Astrocyte (in vitro differentiated cells and primary cell): ENCODE measurements around the gene PSMA7. TPM values are rescaled to one million over a fixed set of nuclear protein-coding genes. Genes with fewer than 3 reads are reported as not detected.
A peak's percentile ranks its signal among the peaks of the same experiment; 100 is the strongest.

Experiments
- DNase-seq: peaks from one replicate; pipeline ENCODE4 v3.0.0-alpha.2; 2010; ENCODE audit warnings: low read depth
- FAIRE-seq: peaks from 2 replicates; lab custom pipeline; 2011; peaks lifted over from hg19 to GRCh38; lab: Jason Lieb, UNC
- H2AFZ ChIP-seq: 2 replicates; pipeline ENCODE4 v1.6.0; 2012; ENCODE audit warnings: low read depth, low read length, inconsistent platforms
- H3K27ac ChIP-seq: 2 replicates; pipeline ENCODE4 v1.5.1; 2011; ENCODE audit warnings: low read depth, low read length, inconsistent platforms
- H3K27me3 ChIP-seq: 2 replicates; pipeline ENCODE4 v1.6.0; 2011; ENCODE audit warnings: low read length, inconsistent platforms; ENCODE audit not compliant: insufficient read depth
- H3K36me3 ChIP-seq: 2 replicates; pipeline ENCODE4 v1.5.1; 2011; ENCODE audit warnings: low read length, inconsistent platforms; ENCODE audit not compliant: insufficient read depth
- H3K4me1 ChIP-seq: 2 replicates; pipeline ENCODE4 v1.5.1; 2011; ENCODE audit warnings: low read length, inconsistent platforms; ENCODE audit not compliant: insufficient read depth
- H3K4me2 ChIP-seq: 2 replicates; pipeline ENCODE4 v1.6.0; 2012; ENCODE audit warnings: low read length, inconsistent platforms
- H3K4me3 ChIP-seq: 2 replicates; pipeline ENCODE4 v1.5.1; 2011; ENCODE audit warnings: low read depth, mild to moderate bottlenecking, low read length, inconsistent platforms; ENCODE audit not compliant: insufficient read depth
- H3K79me2 ChIP-seq: 2 replicates; pipeline ENCODE4 v1.6.0; 2012; ENCODE audit warnings: mild to moderate bottlenecking, low read length, inconsistent platforms; ENCODE audit not compliant: insufficient read depth
- H3K9ac ChIP-seq: 2 replicates; pipeline ENCODE4 v1.6.0; 2012; ENCODE audit warnings: mild to moderate bottlenecking, low read length, inconsistent platforms
- H3K9me3 ChIP-seq: 2 replicates; pipeline ENCODE4 v1.5.1; 2012; ENCODE audit warnings: low read depth, mild to moderate bottlenecking, low read length, inconsistent platforms; ENCODE audit not compliant: insufficient read depth
- H4K20me1 ChIP-seq: 2 replicates; pipeline ENCODE4 v1.6.0; 2012; ENCODE audit warnings: low read length, inconsistent platforms; ENCODE audit not compliant: insufficient read depth
- H3K27ac Mint-ChIP-seq: one replicate; pipeline ENCODE4 v1.8.0; 2021; ENCODE audit warnings: mild to moderate bottlenecking, mixed read lengths; ENCODE audit not compliant: unreplicated experiment
- H3K27me3 Mint-ChIP-seq: one replicate; pipeline ENCODE4 v1.8.0; 2021; ENCODE audit warnings: low read depth, mixed read lengths; ENCODE audit not compliant: unreplicated experiment
- H3K36me3 Mint-ChIP-seq: one replicate; pipeline ENCODE4 v1.8.0; 2021; ENCODE audit warnings: low read depth, mixed read lengths; ENCODE audit not compliant: unreplicated experiment
- H3K4me1 Mint-ChIP-seq: one replicate; pipeline ENCODE4 v1.8.0; 2021; ENCODE audit warnings: low read depth, mixed read lengths; ENCODE audit not compliant: unreplicated experiment
- H3K4me3 Mint-ChIP-seq: one replicate; pipeline ENCODE4 v1.8.0; 2021; ENCODE audit warnings: mild to moderate bottlenecking, moderate library complexity, mixed read lengths; ENCODE audit not compliant: unreplicated experiment
- H3K9me3 Mint-ChIP-seq: one replicate; pipeline ENCODE4 v1.8.0; 2021; ENCODE audit warnings: mild to moderate bottlenecking, mixed read lengths; ENCODE audit not compliant: unreplicated experiment
- EZH2 ChIP-seq: IDR thresholded peaks from 2 replicates; pipeline ENCODE4 v1.6.1; 2012; ENCODE audit warnings: mild to moderate bottlenecking, low read length, inconsistent platforms; ENCODE audit not compliant: insufficient read depth
- total RNA-seq: library from RNA; stranded (reverse); gene quantifications from 2 replicates; pipeline ENCODE4 v1.2.1, GENCODE V29; 2021
- TF ChIP-seq, protein P1 (sequence below): IDR thresholded peaks from 2 replicates; pipeline ENCODE4 v1.5.1; 2011; ENCODE audit warnings: low read depth, mild to moderate bottlenecking, inconsistent platforms, low read length, moderate library complexity; ENCODE audit not compliant: insufficient read depth

Gene PSMA7
- total RNA-seq, 1 donor from 2014 or later: 324 TPM

GRCh38 chr20:62143957-62144825 lies 997 bp upstream of the PSMA7 start:
- H4K20me1 ChIP-seq: peaks cover 80% of the 10 kb centered on the region
- peaks cover 18% of the 10 kb centered on the region for H3K36me3 ChIP-seq
- TF ChIP-seq, protein P1, sequence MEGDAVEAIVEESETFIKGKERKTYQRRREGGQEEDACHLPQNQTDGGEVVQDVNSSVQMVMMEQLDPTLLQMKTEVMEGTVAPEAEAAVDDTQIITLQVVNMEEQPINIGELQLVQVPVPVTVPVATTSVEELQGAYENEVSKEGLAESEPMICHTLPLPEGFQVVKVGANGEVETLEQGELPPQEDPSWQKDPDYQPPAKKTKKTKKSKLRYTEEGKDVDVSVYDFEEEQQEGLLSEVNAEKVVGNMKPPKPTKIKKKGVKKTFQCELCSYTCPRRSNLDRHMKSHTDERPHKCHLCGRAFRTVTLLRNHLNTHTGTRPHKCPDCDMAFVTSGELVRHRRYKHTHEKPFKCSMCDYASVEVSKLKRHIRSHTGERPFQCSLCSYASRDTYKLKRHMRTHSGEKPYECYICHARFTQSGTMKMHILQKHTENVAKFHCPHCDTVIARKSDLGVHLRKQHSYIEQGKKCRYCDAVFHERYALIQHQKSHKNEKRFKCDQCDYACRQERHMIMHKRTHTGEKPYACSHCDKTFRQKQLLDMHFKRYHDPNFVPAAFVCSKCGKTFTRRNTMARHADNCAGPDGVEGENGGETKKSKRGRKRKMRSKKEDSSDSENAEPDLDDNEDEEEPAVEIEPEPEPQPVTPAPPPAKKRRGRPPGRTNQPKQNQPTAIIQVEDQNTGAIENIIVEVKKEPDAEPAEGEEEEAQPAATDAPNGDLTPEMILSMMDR: no peak
- no peak for TF ChIP-seq EZH2
- H3K27me3 ChIP-seq: no peaks in the 10 kb centered on the region
- H3K4me2 ChIP-seq: peak overlapping the region; percentile 99
- H3K79me2 ChIP-seq: peaks cover 92% of the 10 kb centered on the region
- Mint-ChIP-seq H3K36me3 (peaks cover 3% of the 10 kb centered on the region), H3K9me3 (no peaks in the 10 kb centered on the region), H3K4me1 (peaks cover 19% of the 10 kb centered on the region), H3K27ac (peak overlapping the region; percentile 48), H3K27me3 (no peaks in the 10 kb centered on the region), H3K4me3 (peak overlapping the region; percentile 90)
- peak overlapping the region; percentile 94 for H3K9ac ChIP-seq
- H2AFZ ChIP-seq: peak overlapping the region; percentile 45
- peaks cover 24% of the 10 kb centered on the region for H3K4me1 ChIP-seq
- no peaks in the 10 kb centered on the region for H3K9me3 ChIP-seq
- no peak for FAIRE-seq
- DNase-seq: peak; percentile 55
- H3K4me3 ChIP-seq: peak overlapping the region; percentile 94
- H3K27ac ChIP-seq: peak overlapping the region; percentile 55

DNA sequence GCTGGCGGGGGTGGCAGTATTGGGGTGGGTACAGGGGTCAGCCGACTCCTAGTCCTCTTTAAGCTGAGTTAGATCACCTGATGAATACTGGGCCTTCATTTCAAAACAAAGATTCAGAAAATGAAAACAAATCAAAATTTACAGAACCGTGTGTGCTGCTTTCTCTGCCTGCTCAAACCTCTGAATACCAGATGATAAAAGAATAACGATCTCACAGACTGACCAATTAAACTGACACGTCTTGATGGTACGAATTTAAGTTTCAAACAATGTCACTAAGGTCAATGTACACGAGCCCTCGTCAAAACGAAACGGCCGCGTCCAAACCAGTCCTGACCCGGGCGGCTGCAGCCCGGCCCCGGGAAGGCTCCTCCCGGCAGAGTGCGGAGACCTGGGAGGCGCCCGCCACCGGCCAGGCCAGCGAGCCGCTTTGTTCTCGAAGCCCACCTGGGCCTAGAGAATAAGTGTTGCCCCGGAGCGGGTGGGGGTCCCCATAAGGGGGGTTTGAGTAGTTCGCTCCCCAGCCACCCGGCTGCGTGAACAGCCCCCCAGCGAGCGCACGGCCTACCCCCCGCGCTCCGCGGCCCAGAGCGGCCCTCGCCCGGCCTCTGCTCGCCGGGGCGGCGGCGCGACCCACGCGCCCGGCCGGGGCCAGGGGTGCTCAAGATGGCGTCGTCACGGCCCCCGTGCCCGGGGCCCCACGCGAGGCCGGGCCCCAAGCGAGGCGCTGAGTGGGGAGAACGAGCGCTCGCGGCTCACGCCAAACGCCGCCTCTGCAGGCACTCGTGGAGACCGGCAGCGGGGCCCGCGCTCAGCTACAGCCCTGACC lies 728 bp downstream of the PSMA7 start:
- H3K27ac Mint-ChIP-seq: peak overlapping the region; percentile 97
- Histone ChIP-seq H3K4me2 (peak overlapping the region; percentile 99), H3K4me1 (peaks cover 24% of the 10 kb centered on the region), H3K27ac (peak overlapping the region; percentile 88), H3K4me3 (peak overlapping the region; percentile 94), H3K36me3 (peaks cover 33% of the 10 kb centered on the region), H4K20me1 (peaks cover 80% of the 10 kb centered on the region), H3K9ac (peak overlapping the region; percentile 94), H3K27me3 (no peaks in the 10 kb centered on the region), H3K79me2 (peaks cover 90% of the 10 kb centered on the region), H3K9me3 (no peaks in the 10 kb centered on the region), H2AFZ (no peak overlapping the region)
- no peaks in the 10 kb centered on the region for H3K27me3 Mint-ChIP-seq
- peaks cover 13% of the 10 kb centered on the region for H3K36me3 Mint-ChIP-seq
- H3K4me1 Mint-ChIP-seq: peaks cover 17% of the 10 kb centered on the region
- H3K4me3 Mint-ChIP-seq: peak overlapping the region; percentile 98
- no peak for TF ChIP-seq EZH2
- TF ChIP-seq, protein P1: no peak
- no peak for DNase-seq
- H3K9me3 Mint-ChIP-seq: no peaks in the 10 kb centered on the region
- FAIRE-seq: no peak
